Brain microvascular endothelial cell (primary cell): ENCODE measurements around the gene OOEP.
"Not testable (repeated sequence)": the region's sequence is repeated elsewhere in the genome, so short reads cannot be mapped to it uniquely, and the experiment has no call there.

Source experiments
- DNase-seq: peaks from one replicate; pipeline ENCODE4 v3.0.0-alpha.2; 2020
- H3K27ac ChIP-seq: fragments of 250-450 bp; sonication (Bioruptor Pico); 2 replicates; pipeline ENCODE4 v1.5.1; 2020; ENCODE audit warnings: mild to moderate bottlenecking, moderate library complexity
- H3K27me3 ChIP-seq: fragments of 250-450 bp; sonication (Bioruptor Pico); replicated peaks from 2 replicates; pipeline ENCODE4 v1.5.1; 2020; ENCODE audit warnings: mild to moderate bottlenecking
- H3K36me3 ChIP-seq: fragments of 250-450 bp; sonication (Bioruptor Pico); replicated peaks from 2 replicates; pipeline ENCODE4 v1.5.1; 2020; ENCODE audit warnings: mild to moderate bottlenecking
- H3K4me3 ChIP-seq: 2 replicates; pipeline ENCODE4 v1.5.1; 2011; ENCODE audit warnings: low read depth, mild to moderate bottlenecking, control low read depth, low read length, moderate library complexity
- CTCF ChIP-seq: IDR thresholded peaks from 2 replicates; pipeline ENCODE4 v1.5.1; 2011; ENCODE audit warnings: low read depth, mild to moderate bottlenecking, moderate library complexity, low read length, control low read depth, inconsistent platforms; ENCODE audit errors: missing control alignments
- in situ Hi-C: cut with HindIII; loops from 2 replicates; pipeline ENCODE4 v1.10.0; 2017; ENCODE audit warnings: low sequenced_read_pairs, low pct_ligation_motif_present

OOEP gene

GRCh38 chr6:73388433-73388799, 18.7 kb upstream of the OOEP start:
- TF ChIP-seq CTCF: no peak
- DNase-seq: no peak
- no peaks in the 10 kb centered on the region for H3K27me3 ChIP-seq
- peak overlapping the region; percentile 62 for H3K4me3 ChIP-seq
- H3K36me3 ChIP-seq: no peaks in the 10 kb centered on the region
- no peak overlapping the region for H3K27ac ChIP-seq
- in situ Hi-C loops: no loop called here

GRCh38 chr6:73382462-73383113, 12.9 kb upstream of the OOEP start:
- H3K4me3 ChIP-seq: no peak overlapping the region
- no peaks in the 10 kb centered on the region for H3K36me3 ChIP-seq
- H3K27me3 ChIP-seq: no peaks in the 10 kb centered on the region
- no peak overlapping the region for H3K27ac ChIP-seq
- in situ Hi-C loops: no loop called here
- TF ChIP-seq CTCF: no peak
- no peak for DNase-seq

DNA sequence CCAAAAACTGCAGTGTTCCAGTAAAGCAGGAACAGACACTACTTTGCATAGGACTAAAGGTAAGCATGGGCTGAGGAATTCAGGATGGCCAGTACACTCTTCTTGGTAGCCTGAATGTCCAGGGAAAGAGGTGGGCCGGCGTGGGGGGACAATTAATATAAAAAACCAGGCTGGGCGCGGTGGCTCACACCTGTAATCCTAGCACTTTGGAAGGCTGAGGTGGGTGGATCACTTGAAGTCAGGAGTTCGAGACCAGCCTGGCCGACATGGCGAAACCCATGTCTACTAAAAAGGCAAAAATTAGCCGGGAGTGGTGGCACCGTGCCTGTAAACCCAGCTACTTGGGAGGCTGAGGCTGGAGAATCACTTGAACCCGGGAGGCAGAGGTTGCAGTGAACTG, 11.8 kb upstream of the OOEP start:
- H3K27me3 ChIP-seq, DNase-seq, H3K4me3 ChIP-seq, in situ Hi-C loops, H3K36me3 ChIP-seq, H3K27ac ChIP-seq: not testable (repeated sequence)

GRCh38 chr6:73377225-73377624, 7.5 kb upstream of the OOEP start:
- H3K27ac ChIP-seq: no peak overlapping the region
- no peak overlapping the region for H3K4me3 ChIP-seq
- in situ Hi-C loops: no loop called here
- no peaks in the 10 kb centered on the region for H3K36me3 ChIP-seq
- no peaks in the 10 kb centered on the region for H3K27me3 ChIP-seq
- DNase-seq: no peak
- no peak for TF ChIP-seq CTCF

DNA sequence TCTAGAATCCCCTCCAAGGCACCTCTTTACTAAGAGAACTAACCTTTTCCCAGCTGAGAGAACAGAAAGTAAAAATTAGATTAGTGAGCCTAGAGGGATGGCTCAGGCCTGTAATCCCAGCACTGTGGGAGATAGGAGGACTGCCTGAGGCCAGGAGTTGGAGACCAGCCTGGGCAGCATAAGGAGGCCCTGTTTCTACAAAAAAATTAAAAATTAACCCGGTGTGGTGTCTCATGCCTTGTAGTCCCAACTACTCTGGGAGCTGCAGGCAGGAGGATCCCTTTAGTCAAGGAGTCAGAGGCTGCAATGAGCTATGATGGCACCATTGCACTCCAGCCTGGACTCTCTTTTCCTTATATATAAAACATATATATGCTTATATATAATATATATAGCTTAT, 5.5 kb upstream of the OOEP start:
- H3K36me3 ChIP-seq: no peaks in the 10 kb centered on the region
- no peaks in the 10 kb centered on the region for H3K27me3 ChIP-seq
- H3K27ac ChIP-seq: no peak overlapping the region
- no peak for TF ChIP-seq CTCF
- in situ Hi-C loops: no loop called here
- no peak overlapping the region for H3K4me3 ChIP-seq
- DNase-seq: no peak

DNA sequence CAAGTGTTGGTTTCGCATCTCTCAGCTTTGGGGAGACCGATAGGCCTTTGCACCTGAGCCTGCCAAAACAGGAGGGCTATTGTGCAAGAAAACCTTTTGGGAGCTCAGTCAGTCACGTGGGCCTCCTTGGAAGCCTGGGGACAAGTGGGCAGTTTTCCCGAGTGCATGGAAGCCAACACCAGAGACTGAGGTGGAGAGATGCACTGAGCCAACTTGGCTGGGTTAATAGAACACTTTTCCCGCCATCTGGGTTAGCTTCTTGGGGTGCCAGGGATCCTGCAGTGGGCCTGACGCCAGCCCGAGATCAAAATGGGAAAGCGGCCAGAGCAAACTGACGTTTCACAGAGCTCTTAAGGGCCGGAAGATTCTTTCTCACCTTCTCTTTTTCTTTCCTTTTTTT, 2.8 kb upstream of the OOEP start:
- no peak overlapping the region for H3K4me3 ChIP-seq
- in situ Hi-C loops: no loop called here
- H3K27me3 ChIP-seq: no peaks in the 10 kb centered on the region
- TF ChIP-seq CTCF: no peak
- no peaks in the 10 kb centered on the region for H3K36me3 ChIP-seq
- DNase-seq: no peak
- H3K27ac ChIP-seq: no peak overlapping the region
